ENCODE data around the gene LSM7.
"Not testable (repeated sequence)": the region's sequence is repeated elsewhere in the genome, so short reads cannot be mapped to it uniquely, and the experiment has no call there.

The LSM7 gene

GRCh38 chr19:2291185-2291751 lies 37.1 kb downstream of the LSM7 start:
- no peak for DNase-seq

- no peak for DNase-seq
These were observed 37.8 kb downstream of the LSM7 start for GRCh38 chr19:2290441-2291184.

- DNase-seq = no peak
These were observed 38.5 kb downstream of the LSM7 start for GRCh38 chr19:2289714-2290435.

- no peak for DNase-seq
These were observed 39.3 kb downstream of the LSM7 start for GRCh38 chr19:2288818-2289713.

GRCh38 chr19:2288338-2288817 lies 40.0 kb downstream of the LSM7 start:
- DNase-seq = no peak

- no peak for DNase-seq
These were observed 40.6 kb downstream of the LSM7 start for GRCh38 chr19:2287585-2288337.

- DNase-seq = no peak
These were observed 41.8 kb downstream of the LSM7 start for GRCh38 chr19:2286402-2287140.

- DNase-seq = no peak
These were observed 44.4 kb downstream of the LSM7 start for GRCh38 chr19:2283835-2284507.

GRCh38 chr19:2282862-2283237 lies 45.5 kb downstream of the LSM7 start:
- DNase-seq = no peak

GRCh38 chr19:2282062-2282861 lies 46.1 kb downstream of the LSM7 start, which contains the start of gene PEAK3:
Gene PEAK3, minus strand, starts transcription at chr19:2282175. Its CDS starts 1,244 bp downstream, at chr19:2280931.
- DNase-seq = no peak

- DNase-seq = not testable (repeated sequence)
These were observed 46.9 kb downstream of the LSM7 start for GRCh38 chr19:2281265-2282061.

GRCh38 chr19:2280633-2281264 lies 47.6 kb downstream of the LSM7 start:
- no peak for DNase-seq

GRCh38 chr19:2278459-2279158 lies 49.8 kb downstream of the LSM7 start:
- DNase-seq = no peak

- DNase-seq = no peak
These were observed 51.2 kb downstream of the LSM7 start for GRCh38 chr19:2277138-2277537.

GRCh38 chr19:2276429-2276986 lies 51.9 kb downstream of the LSM7 start:
- no peak for DNase-seq

- no peak for DNase-seq
These were observed 52.6 kb downstream of the LSM7 start for GRCh38 chr19:2275588-2276428.

All from NCI-H1436 treated with DMSO at 0.1 percent for 48 hours (cell line).